Cardiac muscle cell (in vitro differentiated cells and primary cell): ENCODE measurements around the gene C20orf173. TPM values are rescaled to one million over a fixed set of nuclear protein-coding genes. Genes with fewer than 3 reads are reported as not detected.

Experiments used
- DNase-seq, 2 donors: peaks; one replicate each; pipeline versions ENCODE4 v3.0.0 to v3.0.0-alpha.2; 2010 to 2017; ENCODE audit warnings: low read depth in 1 of 2, low spot score in 1 of 2
- H3K27ac ChIP-seq: fragments of 200-600 bp; sonication (generic); 2 replicates; pipeline ENCODE4 v1.5.1; 2016
- H3K27me3 ChIP-seq: fragments of 200-600 bp; sonication (generic); 2 replicates; pipeline ENCODE4 v1.6.0; 2016; ENCODE audit warnings: control low read depth
- H3K36me3 ChIP-seq: fragments of 200-600 bp; sonication (generic); 2 replicates; pipeline ENCODE4 v1.5.1; 2016; ENCODE audit warnings: control low read depth
- H3K4me1 ChIP-seq: fragments of 200-600 bp; sonication (generic); 2 replicates; pipeline ENCODE4 v1.8.1; 2017; ENCODE audit warnings: low read depth, mild to moderate bottlenecking, mixed run types
- H3K4me3 ChIP-seq: fragments of 200-600 bp; sonication (generic); 2 replicates; pipeline ENCODE4 v1.5.1; 2016; ENCODE audit warnings: mild to moderate bottlenecking
- H3K9me3 ChIP-seq: fragments of 200-600 bp; sonication (generic); 2 replicates; pipeline ENCODE4 v1.5.1; 2017; ENCODE audit warnings: low read depth, mild to moderate bottlenecking, control low read depth
- polyA plus RNA-seq: library from polyadenylated mRNA; unstranded; fragments of >200 nt; fragmentation: Nextera tagmentation; extraction: Ambion mirVana; gene quantifications from 2 replicates; pipeline ENCODE4 v1.2.1, GENCODE V29; 2016
- total RNA-seq: library from RNA; depleted of rRNA; stranded (reverse); fragments of >200 nt; gene quantifications from 2 replicates; pipeline ENCODE4 v1.2.3, GENCODE V29; 2016
- TF ChIP-seq, protein P1 (sequence below): IDR thresholded peaks from 2 replicates; pipeline ENCODE4 v1.5.1; 2012; ENCODE audit warnings: low read depth, mild to moderate bottlenecking, low read length

Gene C20orf173
- total and polyA plus RNA-seq, 2 experiments from 2014 or later, result not detected

DNA sequence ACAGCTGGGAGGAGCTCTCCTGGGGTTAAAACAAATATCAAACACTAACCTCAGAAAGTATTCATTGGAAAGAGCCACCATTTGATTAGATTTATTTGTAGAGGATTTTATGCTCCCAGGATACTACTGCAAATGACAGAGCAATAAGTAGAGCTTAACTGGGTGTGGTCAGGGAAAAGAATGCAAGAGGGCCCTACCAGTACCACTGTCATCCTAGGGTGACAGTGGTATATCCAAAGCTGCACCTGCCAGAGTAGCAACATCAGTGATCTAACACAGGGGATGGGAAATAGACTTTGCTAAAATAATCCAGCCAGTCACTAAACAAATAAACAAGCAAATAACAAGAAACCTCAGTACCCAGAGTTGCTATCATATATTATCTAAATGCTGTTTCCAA lies 42.1 kb upstream of the C20orf173 start:
- Histone ChIP-seq H3K4me1 (no peaks in the 10 kb centered on the region), H3K4me3 (no peak overlapping the region), H3K27me3 (no peaks in the 10 kb centered on the region), H3K27ac (no peak overlapping the region), H3K9me3 (no peaks in the 10 kb centered on the region), H3K36me3 (no peaks in the 10 kb centered on the region)
- no peak for DNase-seq
- TF ChIP-seq, protein P1, sequence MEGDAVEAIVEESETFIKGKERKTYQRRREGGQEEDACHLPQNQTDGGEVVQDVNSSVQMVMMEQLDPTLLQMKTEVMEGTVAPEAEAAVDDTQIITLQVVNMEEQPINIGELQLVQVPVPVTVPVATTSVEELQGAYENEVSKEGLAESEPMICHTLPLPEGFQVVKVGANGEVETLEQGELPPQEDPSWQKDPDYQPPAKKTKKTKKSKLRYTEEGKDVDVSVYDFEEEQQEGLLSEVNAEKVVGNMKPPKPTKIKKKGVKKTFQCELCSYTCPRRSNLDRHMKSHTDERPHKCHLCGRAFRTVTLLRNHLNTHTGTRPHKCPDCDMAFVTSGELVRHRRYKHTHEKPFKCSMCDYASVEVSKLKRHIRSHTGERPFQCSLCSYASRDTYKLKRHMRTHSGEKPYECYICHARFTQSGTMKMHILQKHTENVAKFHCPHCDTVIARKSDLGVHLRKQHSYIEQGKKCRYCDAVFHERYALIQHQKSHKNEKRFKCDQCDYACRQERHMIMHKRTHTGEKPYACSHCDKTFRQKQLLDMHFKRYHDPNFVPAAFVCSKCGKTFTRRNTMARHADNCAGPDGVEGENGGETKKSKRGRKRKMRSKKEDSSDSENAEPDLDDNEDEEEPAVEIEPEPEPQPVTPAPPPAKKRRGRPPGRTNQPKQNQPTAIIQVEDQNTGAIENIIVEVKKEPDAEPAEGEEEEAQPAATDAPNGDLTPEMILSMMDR, result no peak

DNA sequence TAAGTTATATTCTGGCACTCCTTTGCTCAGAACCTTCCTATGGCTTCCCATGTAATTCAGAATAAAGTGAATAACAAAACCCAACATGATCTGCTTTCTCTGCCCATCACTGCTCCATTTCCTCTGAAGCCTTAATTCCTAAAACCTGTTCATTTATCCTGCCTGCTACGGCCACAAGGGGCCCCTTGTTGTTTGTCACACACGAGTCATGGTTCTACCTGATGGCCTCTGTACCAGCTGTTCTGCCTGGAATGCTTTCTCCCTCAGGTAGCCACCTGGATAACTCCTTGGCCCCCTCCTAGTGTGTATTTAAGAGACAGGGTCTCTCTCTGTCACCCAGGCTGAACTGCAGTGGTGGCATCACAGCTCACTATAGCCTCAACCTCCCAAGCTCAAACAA lies 39.2 kb upstream of the C20orf173 start:
- no peak for DNase-seq
- TF ChIP-seq, protein P1, result no peak
- no peaks in the 10 kb centered on the region for H3K27me3 ChIP-seq
- no peak overlapping the region for H3K4me3 ChIP-seq
- no peaks in the 10 kb centered on the region for H3K4me1 ChIP-seq
- H3K27ac ChIP-seq, result no peak overlapping the region
- no peaks in the 10 kb centered on the region for H3K9me3 ChIP-seq
- H3K36me3 ChIP-seq, result no peaks in the 10 kb centered on the region

DNA sequence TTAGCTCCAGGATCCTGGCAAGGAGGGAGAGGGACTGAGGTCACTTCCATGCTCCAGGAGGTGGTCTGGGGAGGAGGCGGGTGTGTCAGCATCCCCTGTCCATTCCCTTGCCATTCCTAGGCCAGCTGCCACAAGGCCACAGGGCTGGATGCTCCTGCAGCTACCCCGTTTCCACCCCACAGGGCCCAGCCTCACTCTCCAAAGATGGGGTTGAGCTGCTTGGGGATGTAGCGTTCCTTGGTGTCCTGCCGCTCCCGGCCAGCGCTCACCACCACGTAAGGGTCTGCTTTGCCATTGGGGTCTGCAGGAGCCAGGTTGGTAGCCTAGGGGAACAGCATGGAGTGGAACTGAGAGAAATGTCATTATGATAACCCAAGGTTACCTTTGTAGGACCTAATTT lies 35.5 kb upstream of the C20orf173 start:
- H3K4me3 ChIP-seq, result no peak overlapping the region

DNA sequence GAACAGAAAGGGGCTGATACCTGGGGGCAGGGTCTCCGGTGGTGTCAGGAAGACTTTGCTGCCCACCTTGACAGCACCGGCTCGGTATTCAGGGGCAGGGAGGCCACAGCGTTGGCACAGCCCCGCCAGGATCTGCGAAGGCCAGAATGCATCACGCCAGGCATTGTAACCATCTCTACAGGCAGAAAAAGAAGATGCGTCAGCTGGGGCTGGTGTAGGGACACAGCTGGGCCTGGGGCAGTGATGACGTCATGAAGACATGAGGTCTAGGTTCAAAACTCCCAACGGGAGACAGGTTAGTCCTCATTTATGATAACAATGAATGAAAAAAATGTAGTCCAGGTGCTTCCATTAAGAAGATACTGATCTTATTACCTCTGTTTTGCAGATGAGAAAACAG lies 34.4 kb upstream of the C20orf173 start:
- H3K9me3 ChIP-seq, result no peaks in the 10 kb centered on the region
- no peak overlapping the region for H3K4me3 ChIP-seq
- peaks cover 5% of the 10 kb centered on the region for H3K36me3 ChIP-seq
- H3K27me3 ChIP-seq, result no peaks in the 10 kb centered on the region
- TF ChIP-seq, protein P1, result no peak
- H3K27ac ChIP-seq, result no peak overlapping the region
- no peak for DNase-seq
- no peaks in the 10 kb centered on the region for H3K4me1 ChIP-seq

More for the DNA sequence above, 35.5 kb upstream of the C20orf173 start:
- no peaks in the 10 kb centered on the region for H3K27me3 ChIP-seq
- no peaks in the 10 kb centered on the region for H3K9me3 ChIP-seq
- H3K36me3 ChIP-seq, result no peaks in the 10 kb centered on the region
- no peak overlapping the region for H3K27ac ChIP-seq
- DNase-seq, result no peak
- no peaks in the 10 kb centered on the region for H3K4me1 ChIP-seq
- TF ChIP-seq, protein P1, result no peak

DNA sequence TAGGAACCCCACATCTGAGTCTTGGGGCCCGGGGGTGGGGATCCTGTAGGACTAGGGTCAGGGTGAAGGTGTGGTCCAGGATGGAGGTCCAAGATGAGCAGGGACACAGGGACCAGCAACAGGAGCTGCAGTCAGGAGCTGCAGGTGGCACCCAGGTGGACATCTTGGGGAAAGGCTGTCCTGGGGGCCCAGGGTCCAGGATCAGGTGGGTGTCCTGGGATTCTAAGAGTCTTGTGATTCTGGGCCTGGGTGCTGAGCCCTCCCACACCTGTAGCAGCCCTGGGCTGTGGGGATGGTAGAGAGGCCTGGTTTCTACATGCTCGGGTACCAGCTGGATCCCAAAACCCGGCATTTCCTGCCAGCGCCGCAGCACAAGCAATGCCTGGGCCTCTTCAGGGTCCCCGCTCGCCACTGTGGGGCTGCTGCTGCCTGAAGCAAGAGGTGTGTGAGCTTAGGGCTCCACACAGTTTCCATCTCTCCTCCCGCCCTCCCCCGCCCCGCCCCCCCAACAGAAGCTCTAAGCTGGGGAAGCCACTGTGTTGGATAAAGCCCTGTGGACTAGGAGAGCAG lies 33.2 kb upstream of the C20orf173 start:
- Histone ChIP-seq H3K27ac (no peak overlapping the region), H3K9me3 (no peaks in the 10 kb centered on the region), H3K4me1 (no peaks in the 10 kb centered on the region), H3K4me3 (no peak overlapping the region), H3K36me3 (peaks cover 6% of the 10 kb centered on the region), H3K27me3 (no peaks in the 10 kb centered on the region)
- TF ChIP-seq, protein P1, result no peak
- DNase-seq, result no peak
